Karpas-422 (cell line): ENCODE measurements around the gene AHCYL2. TPM values are rescaled to one million over a fixed set of nuclear protein-coding genes. Genes with fewer than 3 reads are reported as not detected.

ENCODE experiments used
- DNase-seq: peaks from one replicate; pipeline ENCODE4 v3.0.0-alpha.2; 2015
- H2AFZ ChIP-seq: fragments of 200-600 bp; sonication (generic); 2 replicates; pipeline ENCODE4 v1.6.1; 2014; ENCODE audit warnings: antibody characterized with exemption, low read length, mixed read lengths
- H3K27ac ChIP-seq: fragments of 200-600 bp; sonication (generic); 2 replicates; pipeline ENCODE4 v1.5.1; 2014; ENCODE audit warnings: mild to moderate bottlenecking, low read length, moderate library complexity
- H3K27me3 ChIP-seq: fragments of 200-600 bp; sonication (generic); 2 replicates; pipeline ENCODE4 v1.6.1; 2014; ENCODE audit warnings: low read length, mixed read lengths
- H3K36me3 ChIP-seq: fragments of 200-600 bp; sonication (generic); 2 replicates; pipeline ENCODE4 v1.6.1; 2014; ENCODE audit warnings: low read length, mixed read lengths; ENCODE audit not compliant: insufficient read depth
- H3K4me1 ChIP-seq: fragments of 200-600 bp; sonication (generic); 2 replicates; pipeline ENCODE4 v1.6.1; 2014; ENCODE audit warnings: mild to moderate bottlenecking, low read length, mixed read lengths
- H3K4me2 ChIP-seq: fragments of 200-600 bp; sonication (generic); 2 replicates; pipeline ENCODE4 v1.6.1; 2014; ENCODE audit warnings: low read length, low read depth, mild to moderate bottlenecking; ENCODE audit not compliant: poor library complexity, severe bottlenecking
- H3K4me3 ChIP-seq: fragments of 200-600 bp; sonication (generic); 2 replicates; pipeline ENCODE4 v1.5.1; 2014; ENCODE audit warnings: mild to moderate bottlenecking, antibody characterized with exemption, low read length, mixed read lengths
- H3K79me2 ChIP-seq: fragments of 200-600 bp; sonication (generic); 2 replicates; pipeline ENCODE4 v1.6.1; 2014; ENCODE audit warnings: mild to moderate bottlenecking, low read length, mixed read lengths
- H3K9ac ChIP-seq: fragments of 200-600 bp; sonication (generic); 2 replicates; pipeline ENCODE4 v1.6.0; 2014; ENCODE audit warnings: low read length
- H3K9me2 ChIP-seq: fragments of 200-600 bp; sonication (generic), shearing (Covaris generic); replicated peaks from 2 replicates; pipeline ENCODE4 v1.6.0; 2014; ENCODE audit warnings: mild to moderate bottlenecking, low read length, moderate library complexity; ENCODE audit not compliant: insufficient read depth
- H3K9me3 ChIP-seq: fragments of 300-700, 200-600 bp; sonication (generic); 2 replicates; pipeline ENCODE4 v1.6.1; 2014; ENCODE audit warnings: low read length, mixed read lengths
- H4K20me1 ChIP-seq: fragments of 200-600 bp; sonication (generic); 2 replicates; pipeline ENCODE4 v1.6.1; 2014; ENCODE audit warnings: mild to moderate bottlenecking, antibody characterized with exemption, low read length, low read depth; ENCODE audit not compliant: insufficient read depth
- total RNA-seq: library from RNA; depleted of rRNA; stranded (reverse); fragments of >200 nt; shearing (Covaris generic); gene quantifications from 2 replicates; pipeline ENCODE4 v1.2.3, GENCODE V29; 2014; ENCODE audit warnings: low replicate concordance

Gene AHCYL2
- total RNA-seq, 1 experiment from 2014 or later: 6.0 TPM

DNA sequence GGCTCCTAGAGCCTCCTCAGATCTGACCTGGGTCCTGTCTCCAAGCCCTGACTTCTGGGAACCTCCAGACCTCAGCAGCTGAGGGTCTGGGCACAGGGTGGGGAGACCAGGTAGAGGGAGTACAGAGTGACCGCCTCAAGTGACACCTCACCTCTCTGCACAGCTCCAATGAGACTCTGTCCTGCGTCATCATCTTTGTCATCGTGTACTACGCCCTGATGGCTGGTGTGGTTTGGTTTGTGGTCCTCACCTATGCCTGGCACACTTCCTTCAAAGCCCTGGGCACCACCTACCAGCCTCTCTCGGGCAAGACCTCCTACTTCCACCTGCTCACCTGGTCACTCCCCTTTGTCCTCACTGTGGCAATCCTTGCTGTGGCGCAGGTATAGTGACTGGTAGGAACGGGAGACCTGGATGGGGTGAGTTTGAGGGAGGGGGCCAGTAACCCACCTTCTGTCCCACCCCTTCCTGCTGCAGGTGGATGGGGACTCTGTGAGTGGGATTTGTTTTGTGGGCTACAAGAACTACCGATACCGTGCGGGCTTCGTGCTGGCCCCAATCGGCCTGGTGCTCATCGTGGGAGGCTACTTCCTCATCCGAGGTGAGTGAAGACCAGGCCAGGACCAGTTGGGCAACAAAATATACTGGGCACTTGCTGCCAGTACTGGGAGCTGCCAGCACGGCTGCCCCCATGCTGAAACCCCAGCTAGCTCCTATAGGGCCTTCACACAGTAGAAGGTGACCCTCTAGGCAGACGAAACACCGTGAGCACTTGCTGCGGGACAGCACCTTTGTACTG lies 18.6 kb upstream of the AHCYL2 start:
- no peaks in the 10 kb centered on the region for H3K27me3 ChIP-seq
- no peak overlapping the region for H3K27ac ChIP-seq
- no peaks in the 10 kb centered on the region for H3K9me2 ChIP-seq
- no peaks in the 10 kb centered on the region for H3K9me3 ChIP-seq
- H3K79me2 ChIP-seq: no peaks in the 10 kb centered on the region
- no peak overlapping the region for H3K4me2 ChIP-seq
- no peak overlapping the region for H3K4me3 ChIP-seq
- no peaks in the 10 kb centered on the region for H4K20me1 ChIP-seq
- H2AFZ ChIP-seq: no peak overlapping the region
- no peak for DNase-seq
- H3K36me3 ChIP-seq: no peaks in the 10 kb centered on the region
- no peaks in the 10 kb centered on the region; the same call in 1 of the 2 replicates for H3K4me1 ChIP-seq
- H3K9ac ChIP-seq: no peak overlapping the region

DNA sequence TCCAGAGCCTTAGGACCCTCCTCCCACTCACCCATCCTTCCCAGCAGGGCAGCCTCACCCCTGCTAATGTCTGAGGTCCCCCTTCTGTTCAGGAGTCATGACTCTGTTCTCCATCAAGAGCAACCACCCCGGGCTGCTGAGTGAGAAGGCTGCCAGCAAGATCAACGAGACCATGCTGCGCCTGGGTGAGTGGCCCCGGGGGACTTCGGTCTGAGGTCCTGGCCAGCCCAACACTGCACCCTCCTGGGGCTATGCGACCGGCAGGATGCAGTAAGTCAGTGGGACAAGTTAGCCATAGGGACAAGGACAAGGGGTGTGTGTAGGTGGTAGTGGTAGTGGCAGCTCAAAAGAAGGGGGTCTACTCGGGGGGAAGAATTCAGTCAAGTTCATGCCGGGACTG lies 16.2 kb upstream of the AHCYL2 start:
- Histone ChIP-seq H3K9me2 (no peaks in the 10 kb centered on the region), H3K4me3 (no peak overlapping the region), H3K36me3 (no peaks in the 10 kb centered on the region), H4K20me1 (no peaks in the 10 kb centered on the region), H3K9me3 (no peaks in the 10 kb centered on the region), H3K9ac (no peak overlapping the region), H3K27ac (no peak overlapping the region), H3K27me3 (no peaks in the 10 kb centered on the region), H3K4me1 (peaks cover 6% of the 10 kb centered on the region), H3K79me2 (no peaks in the 10 kb centered on the region), H3K4me2 (no peak overlapping the region), H2AFZ (no peak overlapping the region)
- DNase-seq: no peak

- no peaks in the 10 kb centered on the region for H4K20me1 ChIP-seq
- no peak overlapping the region for H3K4me3 ChIP-seq
- H3K4me2 ChIP-seq: no peak overlapping the region
- H3K9ac ChIP-seq: no peak overlapping the region
- H3K27me3 ChIP-seq: no peaks in the 10 kb centered on the region
- H3K36me3 ChIP-seq: no peaks in the 10 kb centered on the region
- H2AFZ ChIP-seq: no peak overlapping the region
- DNase-seq: no peak
- H3K27ac ChIP-seq: no peak overlapping the region
- no peaks in the 10 kb centered on the region for H3K79me2 ChIP-seq
- no peaks in the 10 kb centered on the region for H3K9me2 ChIP-seq
- H3K9me3 ChIP-seq: no peaks in the 10 kb centered on the region
- peaks cover 6% of the 10 kb centered on the region for H3K4me1 ChIP-seq
Measured at GRCh38 chr7:129209067-129209926, 15.5 kb upstream of the AHCYL2 start.

- Histone ChIP-seq H3K4me1 (peaks cover 6% of the 10 kb centered on the region), H3K9ac (no peak overlapping the region), H3K9me3 (no peaks in the 10 kb centered on the region), H3K27me3 (no peaks in the 10 kb centered on the region), H3K79me2 (no peaks in the 10 kb centered on the region), H3K36me3 (no peaks in the 10 kb centered on the region), H3K27ac (no peak overlapping the region), H4K20me1 (no peaks in the 10 kb centered on the region), H2AFZ (no peak overlapping the region), H3K4me3 (no peak overlapping the region), H3K9me2 (no peaks in the 10 kb centered on the region), H3K4me2 (no peak overlapping the region)
- DNase-seq: peak; percentile 92
Measured at GRCh38 chr7:129210256-129210988, 14.4 kb upstream of the AHCYL2 start.

- Histone ChIP-seq H3K9ac (no peak overlapping the region), H3K9me2 (no peaks in the 10 kb centered on the region), H3K27ac (no peak overlapping the region), H4K20me1 (no peaks in the 10 kb centered on the region), H3K4me2 (no peak overlapping the region), H3K4me3 (no peak overlapping the region), H2AFZ (no peak overlapping the region), H3K9me3 (no peaks in the 10 kb centered on the region), H3K36me3 (no peaks in the 10 kb centered on the region), H3K4me1 (peaks cover 6% of the 10 kb centered on the region), H3K27me3 (no peaks in the 10 kb centered on the region), H3K79me2 (no peaks in the 10 kb centered on the region)
- DNase-seq: no peak
Measured at GRCh38 chr7:129210989-129211312, 13.9 kb upstream of the AHCYL2 start.

DNA sequence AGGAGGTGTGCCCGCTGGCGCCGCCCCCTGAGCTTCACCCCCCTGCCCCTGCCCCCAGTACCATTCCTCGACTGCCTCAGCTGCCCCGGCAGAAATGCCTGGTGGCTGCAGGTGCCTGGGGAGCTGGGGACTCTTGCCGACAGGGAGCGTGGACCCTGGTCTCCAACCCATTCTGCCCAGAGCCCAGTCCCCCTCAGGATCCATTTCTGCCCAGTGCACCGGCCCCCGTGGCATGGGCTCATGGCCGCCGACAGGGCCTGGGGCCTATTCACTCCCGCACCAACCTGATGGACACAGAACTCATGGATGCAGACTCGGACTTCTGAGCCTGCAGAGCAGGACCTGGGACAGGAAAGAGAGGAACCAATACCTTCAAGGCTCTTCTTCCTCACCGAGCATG lies 12.7 kb upstream of the AHCYL2 start:
- Histone ChIP-seq H3K4me1 (peaks cover 6% of the 10 kb centered on the region), H3K79me2 (no peaks in the 10 kb centered on the region), H3K9me2 (no peaks in the 10 kb centered on the region), H3K36me3 (no peaks in the 10 kb centered on the region), H3K27ac (no peak overlapping the region), H3K4me3 (no peak overlapping the region), H3K27me3 (no peaks in the 10 kb centered on the region), H2AFZ (no peak overlapping the region), H3K9ac (no peak overlapping the region), H3K4me2 (no peak overlapping the region), H3K9me3 (no peaks in the 10 kb centered on the region), H4K20me1 (no peaks in the 10 kb centered on the region)
- no peak for DNase-seq

GRCh38 chr7:129212596-129212995 lies 12.2 kb upstream of the AHCYL2 start:
- H2AFZ ChIP-seq: no peak overlapping the region
- no peaks in the 10 kb centered on the region for H3K27me3 ChIP-seq
- H3K79me2 ChIP-seq: no peaks in the 10 kb centered on the region
- H3K9me2 ChIP-seq: no peaks in the 10 kb centered on the region
- H3K4me2 ChIP-seq: no peak overlapping the region
- no peak overlapping the region for H3K4me3 ChIP-seq
- H3K27ac ChIP-seq: no peak overlapping the region
- no peak overlapping the region for H3K9ac ChIP-seq
- DNase-seq: no peak
- peaks cover 6% of the 10 kb centered on the region for H3K4me1 ChIP-seq
- H4K20me1 ChIP-seq: no peaks in the 10 kb centered on the region
- H3K9me3 ChIP-seq: no peaks in the 10 kb centered on the region
- no peaks in the 10 kb centered on the region for H3K36me3 ChIP-seq

GRCh38 chr7:129213828-129214227 lies 11.0 kb upstream of the AHCYL2 start:
- H2AFZ ChIP-seq: peak overlapping the region; percentile 56; the same call in 1 of the 2 replicates
- H3K36me3 ChIP-seq: no peaks in the 10 kb centered on the region
- DNase-seq: peak; percentile 52
- no peak overlapping the region for H3K9ac ChIP-seq
- no peaks in the 10 kb centered on the region for H3K9me3 ChIP-seq
- no peak overlapping the region for H3K4me2 ChIP-seq
- H3K27me3 ChIP-seq: no peaks in the 10 kb centered on the region
- H3K27ac ChIP-seq: no peak overlapping the region
- no peaks in the 10 kb centered on the region for H3K9me2 ChIP-seq
- H4K20me1 ChIP-seq: no peaks in the 10 kb centered on the region
- H3K79me2 ChIP-seq: no peaks in the 10 kb centered on the region
- no peak overlapping the region for H3K4me3 ChIP-seq
- peaks cover 10% of the 10 kb centered on the region for H3K4me1 ChIP-seq
